Lung (tissue), 12 donors: Measurements from ENCODE around the gene SLC9A5. TPM values are rescaled to one million over a fixed set of nuclear protein-coding genes. Genes with fewer than 3 reads are reported as not detected.

Experiments
- ATAC-seq: fragments of 200-7000 bp; cut with Tn5 transposase; one replicate; pipeline ENCODE4 v1.9.1; 2020; ENCODE audit warnings: moderate number of reproducible peaks; ENCODE audit not compliant: insufficient read depth, low FRiP score
- DNase-seq, 3 donors: peaks; one replicate each; pipeline ENCODE4 v3.0.0-alpha.2; 2013 to 2017
- H3K27ac ChIP-seq, 2 donors: one replicate each; pipeline ENCODE4 v1.5.1; 2013; ENCODE audit warnings: mild to moderate bottlenecking in 2 of 2, moderate library complexity in 2 of 2, control low read depth in 1 of 2, inconsistent platforms in 1 of 2, low read depth in 1 of 2, low read length in 1 of 2
- H3K27me3 ChIP-seq, 3 donors: one replicate each; pipeline ENCODE4 v1.5.1; 2013; ENCODE audit warnings: low read length in 2 of 3; ENCODE audit not compliant: control insufficient read depth in 3 of 3, insufficient read depth in 3 of 3
- H3K36me3 ChIP-seq, 4 donors: one replicate each; pipeline ENCODE4 v1.5.1; 2013; ENCODE audit warnings: low read length in 4 of 4, mild to moderate bottlenecking in 1 of 4, moderate library complexity in 1 of 4; ENCODE audit not compliant: control insufficient read depth in 4 of 4, insufficient read depth in 4 of 4
- H3K4me1 ChIP-seq, 5 donors: one replicate each; pipeline ENCODE4 v1.5.1; 2013; ENCODE audit warnings: low read length in 5 of 5, mild to moderate bottlenecking in 2 of 5, moderate library complexity in 1 of 5; ENCODE audit not compliant: control insufficient read depth in 5 of 5, insufficient read depth in 5 of 5
- H3K4me3 ChIP-seq: one replicate; pipeline ENCODE4 v1.5.1; 2013; ENCODE audit warnings: mild to moderate bottlenecking, control low read depth, moderate library complexity
- H3K9ac ChIP-seq, 2 donors: one replicate each; pipeline ENCODE4 v1.5.1; 2013; ENCODE audit warnings: low read length in 2 of 2, control low read depth in 1 of 2; ENCODE audit not compliant: insufficient read depth in 1 of 2
- H3K9me3 ChIP-seq, 4 donors: one replicate each; pipeline ENCODE4 v1.5.1; 2013; ENCODE audit warnings: low read length in 3 of 4, mild to moderate bottlenecking in 1 of 4, moderate library complexity in 1 of 4; ENCODE audit not compliant: control insufficient read depth in 4 of 4, insufficient read depth in 3 of 4
- WGBS, 2 donors: extraction: QIAGEN DNeasy Blood & Tissue Kit; methylation state at CpG; one replicate each; pipeline ENCODE4 v1.1.7; 2013; 5-methylcytosine and 5-hydroxymethylcytosine counted together
- polyA plus RNA-seq, 2 donors: library from polyadenylated mRNA; stranded (reverse); fragments of 200-250 nt; gene quantifications; one replicate each; pipeline ENCODE4 v1.2.1, GENCODE V29; 2013
- total RNA-seq, 2 donors: library from RNA; depleted of rRNA in 1 of 2; stranded (reverse); fragments of >200 nt in 1 of 2; gene quantifications; one replicate each; pipeline ENCODE4 v1.2.1, GENCODE V29; 2014 to 2021
- TF ChIP-seq, protein P1 (sequence below): IDR thresholded peaks from 2 replicates; pipeline ENCODE4 v1.5.1; 2012; ENCODE audit warnings: mild to moderate bottlenecking; ENCODE audit errors: control extremely low read depth, extremely low read depth
- donor health status: control.
- donor health status: control.
- donor health status: Bipolar disorder and iron deficiency.
- donor health status: healthy.
- donor health status: DM: yes; HTN: yes; CAD: no.

The SLC9A5 gene
- total and polyA plus RNA-seq, 4 donors: 1.2 to 5.9 (median 3.3) TPM

DNA sequence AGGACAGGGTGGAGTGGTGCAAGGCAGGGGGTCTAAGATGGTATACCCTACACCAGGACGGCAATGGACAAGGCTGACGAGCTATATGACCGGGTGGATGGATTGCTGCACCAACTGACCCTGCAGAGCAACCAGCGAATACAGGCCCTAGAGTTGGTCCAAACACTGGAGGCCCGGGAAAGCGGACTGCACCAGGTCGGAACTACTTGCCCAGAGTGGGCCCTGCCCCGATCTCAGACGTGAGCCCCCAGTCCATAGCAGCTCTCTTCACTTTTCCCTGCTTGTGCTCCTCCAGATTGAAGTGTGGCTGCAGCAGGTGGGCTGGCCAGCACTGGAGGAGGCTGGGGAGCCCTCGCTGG, 33.6 kb downstream of the SLC9A5 start:
- no peak overlapping the region for H3K4me3 ChIP-seq
- H3K36me3 ChIP-seq: peaks cover 0 to 5% (median 0%) of the 10 kb centered on the region in 4 donors
- DNase-seq: no peak
- WGBS, 2 donors: 97 to 98% methylated on average over 10 of the region's 10 CpGs
- H3K9me3 ChIP-seq: no peaks in the 10 kb centered on the region
- no peaks in the 10 kb centered on the region for H3K27me3 ChIP-seq
- no peak overlapping the region for H3K27ac ChIP-seq
- ATAC-seq: no peak
- peaks cover 0 to 21% (median 5%) of the 10 kb centered on the region in 5 donors for H3K4me1 ChIP-seq
- H3K9ac ChIP-seq: no peak overlapping the region
- TF ChIP-seq, protein P1, sequence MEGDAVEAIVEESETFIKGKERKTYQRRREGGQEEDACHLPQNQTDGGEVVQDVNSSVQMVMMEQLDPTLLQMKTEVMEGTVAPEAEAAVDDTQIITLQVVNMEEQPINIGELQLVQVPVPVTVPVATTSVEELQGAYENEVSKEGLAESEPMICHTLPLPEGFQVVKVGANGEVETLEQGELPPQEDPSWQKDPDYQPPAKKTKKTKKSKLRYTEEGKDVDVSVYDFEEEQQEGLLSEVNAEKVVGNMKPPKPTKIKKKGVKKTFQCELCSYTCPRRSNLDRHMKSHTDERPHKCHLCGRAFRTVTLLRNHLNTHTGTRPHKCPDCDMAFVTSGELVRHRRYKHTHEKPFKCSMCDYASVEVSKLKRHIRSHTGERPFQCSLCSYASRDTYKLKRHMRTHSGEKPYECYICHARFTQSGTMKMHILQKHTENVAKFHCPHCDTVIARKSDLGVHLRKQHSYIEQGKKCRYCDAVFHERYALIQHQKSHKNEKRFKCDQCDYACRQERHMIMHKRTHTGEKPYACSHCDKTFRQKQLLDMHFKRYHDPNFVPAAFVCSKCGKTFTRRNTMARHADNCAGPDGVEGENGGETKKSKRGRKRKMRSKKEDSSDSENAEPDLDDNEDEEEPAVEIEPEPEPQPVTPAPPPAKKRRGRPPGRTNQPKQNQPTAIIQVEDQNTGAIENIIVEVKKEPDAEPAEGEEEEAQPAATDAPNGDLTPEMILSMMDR: no peak

DNA sequence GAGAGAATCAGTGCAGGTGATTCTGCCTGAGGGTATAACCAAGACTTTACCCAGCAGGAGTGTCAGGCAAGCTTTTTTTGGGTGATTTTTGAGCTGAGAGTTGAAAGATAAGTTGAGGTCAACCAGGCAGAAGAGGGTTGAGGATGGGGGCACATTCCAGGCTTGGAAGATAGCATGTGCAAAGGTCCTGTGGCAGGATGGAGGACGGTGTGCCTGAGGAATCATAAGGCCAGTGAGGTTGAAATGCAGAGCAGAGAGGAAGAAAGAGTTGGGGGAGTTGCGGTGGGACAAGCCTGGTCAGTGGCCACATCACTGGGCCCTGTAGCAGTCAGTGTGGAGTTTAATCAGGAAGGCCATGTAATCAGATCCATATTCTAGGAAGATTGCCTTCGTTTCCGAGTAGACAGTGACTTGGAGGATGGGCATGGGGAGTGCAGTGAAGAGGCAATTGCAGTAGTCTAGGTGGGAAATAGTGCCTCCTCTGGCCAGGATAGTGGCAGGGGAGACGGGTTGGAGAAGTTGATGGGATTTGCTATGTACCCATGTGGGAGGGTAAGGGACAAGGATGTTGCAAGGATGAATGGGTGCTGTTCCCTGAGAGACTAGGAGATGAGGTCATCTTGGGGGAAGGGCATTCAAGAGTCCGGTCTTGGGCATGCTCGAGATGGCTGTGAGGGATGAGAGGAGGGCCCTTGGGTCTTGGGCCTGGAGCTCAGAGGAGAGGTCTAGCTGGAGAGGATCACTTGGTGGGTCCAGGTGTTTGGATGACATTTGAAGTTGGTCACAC, 34.5 kb downstream of the SLC9A5 start:
- H3K9ac ChIP-seq: no peak overlapping the region
- no peak for DNase-seq
- no peaks in the 10 kb centered on the region for H3K27me3 ChIP-seq
- no peak overlapping the region for H3K27ac ChIP-seq
- 91 to 94% methylated on average over 7 of the region's 7 CpGs for WGBS, 2 donors
- H3K4me3 ChIP-seq: no peak overlapping the region
- peaks cover 0 to 15% (median 5%) of the 10 kb centered on the region in 5 donors for H3K4me1 ChIP-seq
- no peaks in the 10 kb centered on the region for H3K9me3 ChIP-seq
- peaks cover 0 to 7% (median 0%) of the 10 kb centered on the region in 4 donors for H3K36me3 ChIP-seq
- TF ChIP-seq, protein P1: no peak
- ATAC-seq: no peak

DNA sequence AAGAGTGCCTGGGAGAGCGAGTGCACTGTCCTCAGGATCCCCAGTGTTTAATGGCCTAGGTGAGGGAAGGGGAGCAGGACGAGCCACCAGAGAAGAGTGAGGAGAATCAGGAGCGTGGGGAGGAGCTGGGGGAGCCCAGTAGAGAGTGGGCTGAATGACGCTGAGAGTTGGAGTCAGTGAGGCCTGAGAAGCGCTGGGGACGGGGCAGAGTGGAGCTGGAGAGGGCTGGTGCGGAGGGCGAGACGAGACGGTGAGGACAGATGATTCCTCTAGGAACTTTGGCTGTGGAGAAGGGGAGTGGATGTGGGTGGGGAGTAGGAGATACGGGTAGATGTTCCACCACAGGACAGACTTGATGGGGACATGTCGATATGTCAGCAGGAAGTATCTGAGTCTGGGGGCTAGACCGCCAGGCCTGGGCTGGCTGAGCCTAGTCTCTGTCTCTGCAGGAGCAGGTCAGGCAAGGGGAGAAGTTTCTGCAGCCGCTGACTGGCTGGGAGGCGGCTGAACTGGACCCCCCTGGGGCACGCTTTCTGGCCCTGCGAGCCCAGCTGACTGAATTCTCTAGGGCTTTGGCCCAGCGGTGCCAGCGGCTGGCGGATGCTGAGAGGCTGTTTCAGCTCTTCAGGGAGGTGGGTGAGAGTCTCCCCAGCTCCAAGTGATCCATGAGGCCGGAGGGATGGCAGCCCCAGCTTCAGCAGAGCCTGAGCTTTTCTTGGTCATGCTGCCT, 35.2 kb downstream of the SLC9A5 start:
- H3K27ac ChIP-seq: no peak overlapping the region
- no peaks in the 10 kb centered on the region for H3K27me3 ChIP-seq
- no peak overlapping the region for H3K4me3 ChIP-seq
- H3K36me3 ChIP-seq: peaks cover 0 to 7% (median 0%) of the 10 kb centered on the region in 4 donors
- ATAC-seq (no peak), DNase-seq (no peak)
- TF ChIP-seq, protein P1: no peak
- no peak overlapping the region for H3K9ac ChIP-seq
- peaks cover 0 to 9% (median 5%) of the 10 kb centered on the region in 5 donors for H3K4me1 ChIP-seq
- WGBS, 2 donors: 94 to 97% methylated on average over 21 of the region's 21 CpGs
- no peaks in the 10 kb centered on the region for H3K9me3 ChIP-seq
